RPMI7951 (cell line): ENCODE data around the gene PRKCA. TPM values are rescaled to one million over a fixed set of nuclear protein-coding genes. Genes with fewer than 3 reads are reported as not detected.

Experiments
- DNase-seq: peaks from one replicate; pipeline ENCODE4 v3.0.0-alpha.2; 2012; ENCODE audit warnings: low read depth
- total RNA-seq: library from RNA; depleted of rRNA; stranded (reverse); fragments of >200 nt; shearing (Covaris generic); gene quantifications from 2 replicates; pipeline ENCODE4 v1.2.3, GENCODE V29; 2014

PRKCA gene
- total RNA-seq, 1 experiment from 2014 or later = 11.9 TPM

- DNase-seq = no peak
These were observed 271.7 kb downstream of the PRKCA start for GRCh38 chr17:66574123-66574522.

- no peak for DNase-seq
These were observed 274.1 kb downstream of the PRKCA start for GRCh38 chr17:66576473-66576872.

- DNase-seq = no peak
These were observed 274.6 kb downstream of the PRKCA start for GRCh38 chr17:66577041-66577440.

- peak; percentile 11 for DNase-seq
These were observed 276.5 kb downstream of the PRKCA start for GRCh38 chr17:66578781-66579489.

GRCh38 chr17:66579556-66579955 is 277.1 kb downstream of the PRKCA start:
- DNase-seq = no peak

GRCh38 chr17:66580184-66580955 is 278.0 kb downstream of the PRKCA start:
- DNase-seq = peak; percentile 43

- peak; percentile 22 for DNase-seq
These were observed 278.6 kb downstream of the PRKCA start for GRCh38 chr17:66580956-66581391.

GRCh38 chr17:66582373-66583111 is 280.1 kb downstream of the PRKCA start:
- no peak for DNase-seq

GRCh38 chr17:66583112-66583748 is 280.8 kb downstream of the PRKCA start:
- DNase-seq = no peak

GRCh38 chr17:66584927-66585326 is 282.5 kb downstream of the PRKCA start:
- DNase-seq = no peak

GRCh38 chr17:66585472-66585871 is 283.1 kb downstream of the PRKCA start:
- no peak for DNase-seq

- DNase-seq = no peak
These were observed 287.5 kb downstream of the PRKCA start for GRCh38 chr17:66589892-66590291.

GRCh38 chr17:66593116-66593515 is 290.7 kb downstream of the PRKCA start:
- DNase-seq = no peak

- no peak for DNase-seq
These were observed 293.5 kb downstream of the PRKCA start for GRCh38 chr17:66595893-66596292.

- peak; percentile 77 for DNase-seq
These were observed 300.4 kb downstream of the PRKCA start for GRCh38 chr17:66602659-66603384.

- no peak for DNase-seq
These were observed 302.0 kb downstream of the PRKCA start for GRCh38 chr17:66604376-66604775.

- DNase-seq = no peak
These were observed 303.1 kb downstream of the PRKCA start for GRCh38 chr17:66605541-66605940.

GRCh38 chr17:66610361-66611133 is 308.1 kb downstream of the PRKCA start:
- DNase-seq = no peak

GRCh38 chr17:66611397-66611796 is 309.0 kb downstream of the PRKCA start:
- no peak for DNase-seq

- DNase-seq = no peak
These were observed 310.6 kb downstream of the PRKCA start for GRCh38 chr17:66612993-66613392.
